HL-60/S4 treated with phorbol 12-myristate 13-acetate at 8.2 ng/mL for 4 days and 3 days (cell line): ENCODE measurements around the gene ARL8B.

Source experiments
- in situ Hi-C: fragments of 300-500 bp; cut with MboI; formaldehyde crosslinking; loops from 2 replicates; pipeline ENCODE4 v1.15.0; 2022; ENCODE audit warnings: low sequenced_read_pairs

ARL8B gene

DNA sequence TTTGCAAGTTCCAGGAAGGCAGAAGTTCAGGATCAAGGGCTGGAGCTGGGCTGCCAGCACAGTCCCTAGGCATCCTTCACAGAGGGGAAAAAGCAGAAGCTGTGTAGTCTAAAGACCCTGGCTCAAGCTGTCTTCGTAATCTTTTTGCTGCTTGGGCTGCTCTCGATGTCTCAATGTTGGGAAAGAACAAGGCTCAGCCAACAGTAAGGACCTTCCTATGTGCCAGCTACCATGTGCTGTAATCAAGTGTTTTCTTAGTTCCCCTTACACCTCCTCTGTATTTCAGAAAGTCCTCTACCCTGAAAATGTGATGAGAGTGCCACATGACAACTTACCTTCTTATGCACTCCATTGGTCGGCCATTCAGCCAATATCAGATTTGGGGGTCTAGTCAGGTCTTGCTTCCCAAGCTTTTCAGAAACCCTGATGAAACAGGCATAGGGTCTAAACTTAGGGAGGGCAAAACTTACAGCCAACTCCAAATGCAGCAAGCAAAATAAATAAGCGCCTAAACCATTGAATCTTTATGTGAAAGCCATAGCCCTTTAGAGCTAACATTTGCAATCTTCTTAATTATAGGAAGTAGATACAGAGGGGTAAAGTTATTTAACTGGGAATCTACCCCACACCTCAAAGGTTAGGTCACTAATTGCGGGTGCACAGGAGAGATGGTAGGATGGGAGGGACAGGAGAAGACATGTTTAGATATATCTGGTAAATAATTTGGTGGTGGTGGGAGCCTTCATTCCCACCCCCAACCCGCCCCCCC, 64.2 kb downstream of the ARL8B start:
- in situ Hi-C loops, result no loop called here

DNA sequence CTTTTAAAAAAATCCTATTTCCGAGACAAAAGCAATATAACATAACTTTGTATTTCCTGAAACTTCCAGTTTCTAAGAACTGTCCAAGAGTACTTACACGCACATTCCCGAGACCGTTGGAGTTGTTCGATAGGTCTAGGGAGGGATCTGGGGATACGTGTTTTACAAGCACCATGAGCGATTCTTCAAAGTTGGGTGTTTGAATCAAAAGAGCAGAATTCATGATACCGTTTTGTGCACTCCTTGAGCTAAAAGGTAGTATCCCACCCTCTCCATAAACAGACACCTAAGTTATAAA, 64.7 kb downstream of the ARL8B start:
- in situ Hi-C loops, result no loop called here

DNA sequence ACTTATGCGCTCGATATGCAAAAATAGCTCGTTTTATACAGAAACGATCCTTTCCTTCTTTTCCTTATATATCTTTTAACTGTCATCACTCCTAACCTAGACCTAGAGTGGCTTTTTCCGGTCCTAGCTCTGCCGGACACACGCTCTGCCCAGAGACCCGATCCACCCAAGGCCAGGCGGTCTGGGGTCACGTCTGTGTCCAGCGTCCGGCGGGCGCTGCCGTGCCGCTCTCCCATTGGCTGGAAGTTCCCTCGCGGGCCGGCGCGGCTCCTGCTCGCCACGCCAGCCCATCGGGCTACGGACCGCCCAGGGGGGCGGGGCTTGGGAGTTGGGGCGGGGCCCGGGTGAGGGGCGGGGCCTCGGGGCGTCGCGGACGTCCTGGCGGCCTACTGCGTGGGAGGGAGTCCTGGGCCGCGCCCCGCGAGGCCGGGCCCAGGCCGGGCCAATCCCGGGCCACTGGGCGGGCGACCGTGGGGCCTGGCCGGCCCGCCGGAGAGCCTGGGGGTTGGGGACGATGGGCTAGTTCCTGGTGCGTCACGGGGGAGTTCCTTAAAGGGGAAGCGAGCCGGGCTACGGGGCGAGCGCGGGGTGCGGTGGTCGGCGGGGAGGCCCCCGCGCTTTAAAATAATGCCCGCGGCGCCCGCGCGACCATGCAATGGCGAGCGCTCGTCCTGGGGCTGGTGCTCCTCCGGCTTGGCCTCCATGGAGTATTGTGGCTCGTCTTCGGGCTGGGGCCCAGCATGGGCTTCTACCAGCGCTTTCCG, 65.2 kb downstream of the ARL8B start, which contains the start of gene EDEM1:
TSS of gene EDEM1 (plus strand) at position 552 of the 764 bp plus-strand sequence. CDS start at position 651, 99 bp downstream.
- in situ Hi-C loops, result no loop called here

DNA sequence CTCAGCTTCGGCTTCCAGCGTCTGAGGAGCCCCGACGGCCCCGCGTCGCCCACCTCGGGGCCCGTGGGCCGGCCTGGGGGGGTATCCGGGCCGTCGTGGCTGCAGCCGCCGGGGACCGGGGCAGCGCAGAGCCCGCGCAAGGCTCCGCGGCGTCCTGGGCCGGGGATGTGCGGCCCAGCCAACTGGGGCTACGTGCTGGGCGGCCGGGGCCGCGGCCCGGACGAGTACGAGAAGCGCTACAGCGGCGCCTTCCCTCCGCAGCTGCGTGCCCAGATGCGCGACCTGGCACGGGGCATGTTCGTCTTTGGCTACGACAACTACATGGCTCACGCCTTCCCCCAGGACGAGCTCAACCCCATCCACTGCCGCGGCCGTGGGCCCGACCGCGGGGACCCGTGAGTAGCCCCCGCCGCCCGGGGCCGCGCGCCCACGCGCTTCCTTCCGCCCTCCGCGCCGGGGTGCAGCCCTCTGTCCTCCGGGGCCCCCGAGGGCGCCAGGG, 65.9 kb downstream of the ARL8B start:
- in situ Hi-C loops, result no loop called here

DNA sequence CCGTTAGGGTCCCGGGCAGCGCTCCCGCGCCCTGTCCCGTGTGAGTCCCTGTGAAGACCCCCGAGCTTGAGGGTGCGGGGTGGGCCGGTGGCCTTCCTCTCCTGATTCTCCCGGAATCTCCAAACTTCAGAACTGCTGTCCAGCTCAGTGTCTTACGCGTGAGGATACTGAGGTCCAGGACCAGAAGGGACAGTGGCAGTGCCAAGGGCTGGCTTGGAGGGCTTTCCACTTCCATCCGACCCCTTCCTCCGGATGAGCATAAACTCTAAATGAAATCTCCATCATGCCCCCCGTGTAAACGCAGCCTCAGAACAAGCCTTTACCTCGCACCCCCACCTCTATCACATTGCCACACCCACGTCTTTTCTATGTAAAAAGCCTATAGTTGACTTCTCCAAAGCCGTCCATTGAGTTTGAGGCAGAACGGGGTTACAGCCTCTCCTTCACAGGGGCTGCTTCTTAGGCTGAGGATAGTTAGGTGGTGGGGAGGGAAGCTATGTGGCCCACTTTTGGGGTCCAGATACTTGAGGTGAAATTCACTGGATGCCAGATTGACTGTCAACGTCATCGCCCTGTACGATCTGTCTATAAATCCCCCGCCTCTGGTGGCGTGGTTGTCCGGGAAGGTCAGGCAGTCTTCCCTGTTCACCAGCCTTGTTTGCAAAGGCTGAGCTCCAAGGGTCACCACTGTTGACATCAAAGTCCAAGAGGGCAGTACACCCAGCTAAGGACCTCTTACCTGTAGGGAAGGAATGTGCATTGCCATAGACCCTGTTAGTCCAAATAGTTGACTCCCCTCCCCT, 66.5 kb downstream of the ARL8B start:
- in situ Hi-C loops, result no loop called here

DNA sequence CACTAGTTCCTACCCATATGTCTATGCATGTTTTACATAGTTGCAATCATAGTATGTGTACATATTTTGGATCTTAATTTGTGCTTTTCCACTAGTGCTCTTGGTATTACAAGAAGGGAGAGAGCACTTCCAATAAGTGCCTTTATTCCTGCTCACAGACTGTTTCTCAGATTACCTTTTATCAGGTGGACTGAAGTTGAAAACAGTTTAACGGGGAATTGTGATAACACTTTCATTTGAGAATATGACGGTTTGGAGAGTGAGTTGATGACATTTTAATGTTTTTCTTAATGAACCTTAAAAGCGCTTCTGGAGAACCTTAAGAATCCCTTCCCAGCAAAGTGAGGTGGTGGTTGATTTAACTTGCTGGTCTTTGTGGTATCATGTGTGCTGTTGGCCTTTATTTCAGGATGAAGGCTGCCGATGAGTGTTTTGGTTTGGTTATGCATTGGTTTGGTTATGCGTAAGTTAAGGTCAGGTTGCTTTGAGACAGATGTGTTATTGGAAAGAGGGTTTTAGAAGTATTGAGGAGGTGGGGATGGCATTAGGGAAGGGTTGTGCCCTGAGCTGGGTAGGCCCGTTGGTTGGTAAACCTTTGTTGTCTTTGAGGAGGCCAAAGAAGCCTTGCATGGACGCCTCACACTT, 68.2 kb downstream of the ARL8B start:
- in situ Hi-C loops, result no loop called here

DNA sequence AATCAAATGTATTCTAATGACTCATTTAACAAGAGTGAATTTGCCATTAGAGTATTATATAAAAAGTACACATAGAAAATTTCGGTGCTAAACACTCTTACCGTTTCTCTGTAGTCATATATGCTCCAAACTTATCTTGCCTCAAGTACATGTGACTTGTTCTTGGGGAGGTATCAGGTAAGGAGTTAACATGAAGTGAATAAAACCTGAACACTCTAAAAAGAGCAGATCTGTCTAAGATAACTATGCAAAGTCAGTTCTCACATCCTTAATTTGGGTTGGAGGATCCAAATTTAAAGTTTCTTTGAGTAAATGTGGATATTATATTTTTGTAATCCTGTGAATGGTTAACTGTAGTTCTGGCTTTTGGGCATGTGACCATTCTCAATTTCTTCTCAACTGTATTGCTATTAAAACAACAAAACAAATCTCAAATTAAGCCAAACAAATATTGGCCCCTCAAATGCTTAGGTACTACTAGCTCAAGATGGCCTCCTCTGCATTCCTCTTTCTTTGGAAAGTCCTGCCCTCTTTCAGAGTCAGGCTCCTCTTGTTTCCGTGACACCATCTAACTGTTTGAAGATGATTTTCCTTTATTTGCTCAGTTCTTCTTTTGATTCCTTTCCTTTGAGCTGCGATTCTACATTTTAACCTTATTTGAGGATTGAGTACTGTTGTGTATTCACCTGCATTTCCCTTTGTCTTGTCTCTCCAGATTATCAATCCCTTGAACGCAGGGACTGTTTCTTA, 69.6 kb downstream of the ARL8B start:
- in situ Hi-C loops, result no loop called here

DNA sequence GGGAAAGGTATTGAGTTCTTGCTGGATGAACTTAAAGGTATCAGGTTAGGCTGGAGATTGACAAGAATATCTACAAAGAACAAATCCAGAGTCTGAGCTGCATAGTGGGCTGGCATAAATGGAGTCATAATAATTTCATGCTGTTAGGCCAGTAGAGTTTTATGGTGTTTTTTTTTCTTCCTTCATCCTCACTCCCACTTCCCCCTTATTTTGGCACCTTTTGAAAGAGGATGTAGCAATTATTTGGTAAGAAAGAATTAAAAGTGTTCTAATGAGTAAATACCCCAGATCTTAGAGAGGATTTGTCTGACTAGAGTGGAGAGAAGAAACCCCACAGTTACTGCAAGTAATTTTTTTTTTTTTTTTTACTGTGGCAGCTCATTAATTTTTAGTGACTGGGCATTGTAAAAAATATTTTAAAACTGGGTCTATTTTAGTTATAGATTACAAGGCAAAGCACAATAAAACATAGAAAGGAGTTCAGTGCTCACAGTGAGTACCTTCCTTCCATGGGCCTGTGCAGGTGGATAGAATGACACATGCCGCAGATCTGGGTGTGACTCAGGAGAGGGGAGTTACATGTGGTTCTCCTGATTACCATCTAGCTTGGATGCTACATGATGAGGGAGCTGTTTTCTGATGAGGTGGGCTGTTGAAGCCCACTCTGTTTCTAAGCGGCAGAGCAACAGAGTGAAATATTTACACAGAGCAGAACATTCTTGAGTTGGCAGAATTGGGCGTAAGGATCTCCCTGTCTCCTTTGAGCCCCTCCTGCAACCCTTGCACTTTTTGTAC, 70.7 kb downstream of the ARL8B start:
- in situ Hi-C loops, result no loop called here

DNA sequence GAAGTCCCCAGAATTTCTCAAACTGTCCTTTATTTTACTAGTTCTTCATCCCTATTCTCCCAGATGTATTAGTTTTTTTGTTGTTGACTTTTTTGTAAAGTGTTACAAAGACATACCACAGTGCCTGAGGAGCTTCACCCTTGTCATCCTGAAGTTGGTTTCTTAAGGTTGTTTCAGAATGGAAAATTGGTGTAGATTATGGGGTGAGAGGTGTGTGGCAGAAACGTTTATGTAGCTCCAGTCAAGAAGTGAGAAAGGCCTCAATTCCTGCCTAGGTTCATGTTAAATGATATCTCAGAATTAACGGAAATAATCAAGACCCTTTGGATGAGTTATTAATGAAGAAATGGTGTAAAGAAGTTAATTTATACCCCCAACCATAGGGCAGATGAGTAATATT, 72.2 kb downstream of the ARL8B start:
- in situ Hi-C loops, result no loop called here

DNA sequence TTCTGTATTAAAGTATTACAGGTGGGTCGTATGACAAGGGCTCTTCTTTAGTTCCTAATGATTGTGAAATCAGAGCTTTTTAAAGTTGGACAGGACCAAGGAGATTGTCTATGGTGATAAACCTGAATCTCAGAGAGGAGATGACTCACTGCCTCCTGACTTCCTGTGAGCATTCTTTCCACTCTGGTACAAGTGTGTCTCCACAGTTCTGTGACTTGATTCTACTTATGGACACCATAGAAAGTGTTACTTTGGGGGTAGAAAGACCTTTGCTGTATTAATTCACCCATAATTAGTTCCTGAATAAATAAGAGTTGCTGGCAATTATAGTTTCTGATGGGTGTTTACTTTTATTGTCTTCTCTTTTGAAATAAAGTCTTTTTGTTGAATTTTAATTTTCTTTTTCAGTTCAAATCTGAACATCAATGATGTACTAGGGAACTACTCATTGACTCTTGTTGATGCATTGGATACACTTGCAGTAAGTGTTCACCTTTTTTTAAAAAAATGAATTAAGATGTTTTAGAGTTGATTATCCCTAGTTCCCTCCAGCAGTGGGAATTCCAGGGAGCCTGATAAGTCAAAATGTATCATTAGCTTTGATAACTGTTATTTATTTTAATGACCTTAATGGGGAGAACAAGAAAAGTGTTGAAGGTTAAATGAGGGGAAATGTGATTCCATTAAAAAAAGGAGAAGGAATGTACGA, 72.9 kb downstream of the ARL8B start:
- in situ Hi-C loops, result no loop called here

DNA sequence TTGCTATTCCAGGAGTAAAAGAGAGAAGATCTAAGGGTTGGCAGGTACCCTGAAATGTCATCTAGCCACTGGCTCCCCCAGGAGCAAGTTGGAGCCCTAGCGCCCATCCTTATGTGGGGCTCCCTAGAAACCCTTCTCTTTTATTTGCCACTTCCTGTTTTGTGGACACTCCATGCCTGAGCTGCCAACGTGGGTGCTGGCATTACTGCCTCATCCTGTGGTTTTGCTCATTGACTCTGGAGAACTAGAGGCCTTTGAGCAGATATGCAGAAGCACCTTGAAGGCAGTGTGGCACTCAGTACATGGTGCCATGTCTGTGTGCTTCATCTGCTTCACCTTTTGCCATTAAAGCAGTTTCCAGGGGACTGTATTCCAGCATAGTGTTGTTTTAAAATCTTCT, 73.5 kb downstream of the ARL8B start:
- in situ Hi-C loops, result no loop called here

DNA sequence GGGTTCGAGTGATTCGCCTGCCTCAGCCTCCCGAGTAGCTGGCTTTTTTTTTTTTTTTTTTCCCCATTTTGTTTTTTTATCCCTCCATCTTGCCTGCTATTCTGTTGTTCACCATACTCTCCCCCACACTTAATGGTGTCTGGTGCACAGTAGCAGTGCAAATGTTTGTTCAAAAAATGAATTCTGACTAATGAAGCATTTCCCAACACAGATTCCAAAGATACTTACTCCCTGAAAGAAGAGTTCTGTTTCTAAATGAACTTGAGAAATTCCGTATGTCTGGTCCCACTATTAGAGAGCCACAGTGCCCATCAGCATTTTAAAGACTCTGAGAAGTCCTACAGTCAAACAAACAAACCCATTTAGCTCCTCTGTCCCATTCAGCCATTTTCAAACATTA, 74.9 kb downstream of the ARL8B start:
- in situ Hi-C loops, result no loop called here

DNA sequence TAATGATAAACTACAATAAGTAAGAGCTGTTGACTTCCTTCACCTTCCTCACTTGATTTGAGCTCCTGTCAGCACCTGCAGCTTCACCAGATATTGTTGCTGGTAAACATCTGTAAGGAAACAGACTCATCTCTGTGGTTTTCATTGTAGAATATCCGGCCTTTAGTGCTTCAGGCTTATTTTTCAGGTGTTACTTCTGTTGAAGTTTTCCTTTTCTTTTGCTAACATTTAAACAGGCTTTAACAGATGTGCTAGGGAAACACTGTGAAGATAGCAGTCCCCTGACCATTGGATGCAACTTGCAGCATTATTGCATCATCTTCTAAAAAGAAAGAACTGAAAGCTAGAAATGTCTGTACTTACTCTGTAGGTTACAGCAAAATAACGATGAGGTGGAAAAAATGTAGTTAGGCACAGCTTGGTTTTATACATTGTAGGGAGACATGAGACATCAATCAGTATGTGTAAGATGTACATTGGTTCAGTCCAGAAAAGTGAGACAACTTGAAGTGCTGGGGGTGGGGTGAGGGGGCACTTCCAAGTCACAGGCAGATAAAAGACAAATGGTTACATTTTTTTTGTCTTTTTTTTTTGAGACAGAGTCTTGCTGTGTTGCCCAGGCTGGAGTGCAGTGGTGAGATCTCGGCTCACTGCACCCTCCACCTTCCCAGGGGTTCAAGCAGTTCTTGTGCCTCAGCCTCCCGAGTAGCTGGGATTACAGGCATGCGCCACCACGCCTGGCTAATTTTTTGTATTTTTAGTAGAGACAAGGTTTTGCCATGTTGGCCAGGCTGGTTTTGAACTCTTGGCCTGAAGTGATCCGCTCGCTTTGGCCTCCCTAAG, 75.6 kb downstream of the ARL8B start:
- in situ Hi-C loops, result no loop called here

DNA sequence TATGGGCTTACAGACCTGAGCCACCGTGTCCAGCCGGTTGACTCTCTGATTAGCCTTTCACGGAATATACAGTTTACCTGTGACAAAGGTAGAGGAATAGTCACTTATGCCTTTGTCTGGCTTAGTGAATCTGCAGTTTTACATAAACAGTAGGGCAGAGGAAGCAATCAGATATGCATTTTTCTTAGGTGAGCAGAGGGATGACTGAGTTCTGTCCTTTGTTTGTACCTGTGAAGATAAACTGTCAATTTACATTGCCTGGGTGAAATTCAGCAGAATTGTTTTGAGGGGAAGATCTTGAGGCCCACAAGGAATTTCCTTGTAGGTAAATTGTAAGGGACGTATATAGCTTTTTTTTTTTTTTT, 76.2 kb downstream of the ARL8B start:
- in situ Hi-C loops, result no loop called here

DNA sequence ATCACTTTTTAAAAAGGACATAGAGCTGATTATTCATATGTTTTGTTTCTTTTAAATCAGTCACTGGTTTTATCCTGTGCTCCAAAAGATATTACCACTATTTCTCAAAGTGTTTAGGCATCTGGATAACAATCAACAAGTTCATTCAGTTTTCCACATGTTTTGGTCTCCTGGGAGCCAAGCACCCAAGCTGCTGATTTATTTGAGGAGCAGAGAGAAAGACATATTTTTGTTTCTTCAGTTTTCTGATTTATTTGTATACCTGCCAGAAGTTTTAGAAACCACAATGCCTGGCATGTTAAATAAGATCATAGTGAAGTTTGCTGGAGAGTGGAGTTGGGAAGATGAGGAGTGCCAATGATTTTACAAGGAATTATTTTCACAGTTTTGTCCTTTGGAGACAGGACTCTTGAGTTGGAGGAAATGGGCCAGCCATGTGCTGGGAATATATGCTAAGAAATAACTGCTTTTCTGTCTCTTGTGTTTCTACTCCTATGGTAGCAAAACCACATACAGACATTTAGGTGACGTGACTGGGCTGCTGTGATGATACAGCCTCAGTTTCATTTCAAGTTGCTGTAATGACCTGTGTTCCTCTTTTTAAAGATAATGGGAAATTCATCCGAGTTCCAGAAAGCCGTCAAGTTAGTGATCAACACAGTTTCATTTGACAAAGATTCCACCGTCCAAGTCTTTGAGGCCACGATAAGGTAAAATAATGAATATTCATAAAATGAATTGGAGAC, 77.1 kb downstream of the ARL8B start:
- in situ Hi-C loops, result no loop called here

DNA sequence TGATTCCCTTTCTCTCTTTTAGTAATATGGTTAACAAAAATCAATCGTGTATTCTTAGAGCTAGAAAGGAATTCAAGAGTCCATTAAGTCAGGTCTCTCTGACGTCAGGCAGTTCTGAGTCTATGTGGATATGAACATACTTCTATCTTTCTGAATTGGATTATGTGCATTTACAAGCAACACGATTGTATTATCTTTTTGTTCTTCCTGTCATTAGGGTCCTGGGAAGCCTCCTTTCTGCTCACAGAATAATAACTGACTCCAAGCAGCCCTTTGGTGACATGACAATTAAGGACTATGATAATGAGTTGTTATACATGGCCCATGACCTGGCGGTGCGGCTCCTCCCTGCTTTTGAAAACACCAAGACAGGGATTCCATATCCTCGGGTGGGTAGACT, 79.4 kb downstream of the ARL8B start:
- in situ Hi-C loops, result no loop called here

DNA sequence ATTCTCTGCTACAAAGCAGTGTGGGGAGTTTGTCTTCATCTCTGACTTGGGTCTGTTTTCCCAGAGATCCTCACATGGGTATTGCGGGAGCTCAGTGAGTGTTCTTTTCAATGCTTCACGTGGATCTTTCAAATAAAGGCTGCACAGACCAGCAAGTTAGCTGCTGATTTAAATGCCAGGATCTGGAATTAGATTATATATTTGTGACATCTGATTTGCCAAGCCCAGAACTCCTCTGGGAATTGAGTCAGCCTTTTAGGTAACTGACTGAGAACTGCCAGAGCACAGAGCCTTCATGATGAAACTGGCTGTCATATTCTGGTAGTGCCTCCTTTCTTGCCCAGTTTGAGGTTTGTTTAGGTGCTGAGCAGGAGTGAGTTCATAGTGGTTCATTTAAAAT, 80.1 kb downstream of the ARL8B start:
- in situ Hi-C loops, result no loop called here
